ENCODE results near the gene ADAMTSL1.

Gene ADAMTSL1

GRCh38 chr9:18699764-18700163, 225.8 kb downstream of the ADAMTSL1 start:
- DNase-seq (ENCODE audit: low spot score), result no peak

- DNase-seq (ENCODE audit: low spot score), result no peak
Observed at GRCh38 chr9:18700714-18701113, 226.8 kb downstream of the ADAMTSL1 start.

GRCh38 chr9:18703151-18703900, 229.4 kb downstream of the ADAMTSL1 start:
- no peak for DNase-seq (ENCODE audit: low spot score)

GRCh38 chr9:18703901-18704379, 230.0 kb downstream of the ADAMTSL1 start:
- no peak for DNase-seq (ENCODE audit: low spot score)

- no peak for DNase-seq (ENCODE audit: low spot score)
Observed at GRCh38 chr9:18705796-18706392, 231.9 kb downstream of the ADAMTSL1 start.

GRCh38 chr9:18706648-18707047, 232.7 kb downstream of the ADAMTSL1 start:
- no peak for DNase-seq (ENCODE audit: low spot score)

GRCh38 chr9:18707061-18707461, 233.1 kb downstream of the ADAMTSL1 start:
- no peak for DNase-seq (ENCODE audit: low spot score)

- no peak for DNase-seq (ENCODE audit: low spot score)
Observed at GRCh38 chr9:18707489-18708205, 233.7 kb downstream of the ADAMTSL1 start.

- no peak for DNase-seq (ENCODE audit: low spot score)
Observed at GRCh38 chr9:18708429-18708828, 234.5 kb downstream of the ADAMTSL1 start.

- no peak for DNase-seq (ENCODE audit: low spot score)
Observed at GRCh38 chr9:18710065-18710464, 236.1 kb downstream of the ADAMTSL1 start.

GRCh38 chr9:18717759-18718158, 243.8 kb downstream of the ADAMTSL1 start:
- no peak for DNase-seq (ENCODE audit: low spot score)

GRCh38 chr9:18718393-18718792, 244.4 kb downstream of the ADAMTSL1 start:
- no peak for DNase-seq (ENCODE audit: low spot score)

- DNase-seq (ENCODE audit: low spot score), result no peak
Observed at GRCh38 chr9:18718932-18719331, 245.0 kb downstream of the ADAMTSL1 start.

GRCh38 chr9:18720691-18721090, 246.7 kb downstream of the ADAMTSL1 start:
- no peak for DNase-seq (ENCODE audit: low spot score)

- no peak for DNase-seq (ENCODE audit: low spot score)
Observed at GRCh38 chr9:18721267-18721994, 247.5 kb downstream of the ADAMTSL1 start.

- DNase-seq (ENCODE audit: low spot score), result no peak
Observed at GRCh38 chr9:18721995-18722310, 248.0 kb downstream of the ADAMTSL1 start.

GRCh38 chr9:18722882-18723281, 248.9 kb downstream of the ADAMTSL1 start:
- no peak for DNase-seq (ENCODE audit: low spot score)

GRCh38 chr9:18723366-18723765, 249.4 kb downstream of the ADAMTSL1 start:
- no peak for DNase-seq (ENCODE audit: low spot score)

- DNase-seq (ENCODE audit: low spot score), result no peak
Observed at GRCh38 chr9:18726546-18726945, 252.6 kb downstream of the ADAMTSL1 start.

- DNase-seq (ENCODE audit: low spot score), result no peak
Observed at GRCh38 chr9:18727904-18728303, 254.0 kb downstream of the ADAMTSL1 start.

GRCh38 chr9:18728642-18729041, 254.7 kb downstream of the ADAMTSL1 start:
- no peak for DNase-seq (ENCODE audit: low spot score)

- DNase-seq (ENCODE audit: low spot score), result no peak
Observed at GRCh38 chr9:18730241-18730640, 256.3 kb downstream of the ADAMTSL1 start.

Data from CD4-positive, alpha-beta T cell treated with Interleukin-6 at 100 ng/mL for 8 hours (primary cell).